GM18907 (cell line): ENCODE results near the gene ZDHHC22.
A peak's percentile ranks its signal among the peaks of the same experiment; 100 is the strongest.

Experiments
- ATAC-seq: cut with Tn5 transposase; IDR thresholded peaks from one replicate; pipeline ENCODE4 v1.9.1; 2021; ENCODE audit warnings: mild to moderate bottlenecking, moderate library complexity; ENCODE audit not compliant: unreplicated experiment

The ZDHHC22 gene

DNA sequence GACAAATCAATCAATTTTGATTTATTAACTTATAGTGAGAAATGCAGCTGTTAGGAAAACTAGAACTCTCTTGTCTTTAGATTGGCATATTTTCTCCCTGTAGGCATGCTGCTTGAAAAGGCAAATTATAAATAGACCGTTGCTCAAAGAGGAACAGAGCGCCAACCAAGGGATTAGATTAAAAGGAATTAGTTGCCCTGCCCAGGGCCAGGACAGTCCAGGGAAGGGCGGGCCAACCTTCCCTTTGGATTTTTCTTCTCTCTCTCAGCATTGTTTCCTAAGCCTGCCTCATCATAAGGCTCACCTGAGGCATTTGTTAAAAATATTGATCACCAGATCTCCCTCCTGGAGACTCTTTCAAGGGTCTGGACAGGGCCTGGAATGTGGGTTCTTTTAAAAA, 34.9 kb downstream of the ZDHHC22 start:
- ATAC-seq, result no peak

DNA sequence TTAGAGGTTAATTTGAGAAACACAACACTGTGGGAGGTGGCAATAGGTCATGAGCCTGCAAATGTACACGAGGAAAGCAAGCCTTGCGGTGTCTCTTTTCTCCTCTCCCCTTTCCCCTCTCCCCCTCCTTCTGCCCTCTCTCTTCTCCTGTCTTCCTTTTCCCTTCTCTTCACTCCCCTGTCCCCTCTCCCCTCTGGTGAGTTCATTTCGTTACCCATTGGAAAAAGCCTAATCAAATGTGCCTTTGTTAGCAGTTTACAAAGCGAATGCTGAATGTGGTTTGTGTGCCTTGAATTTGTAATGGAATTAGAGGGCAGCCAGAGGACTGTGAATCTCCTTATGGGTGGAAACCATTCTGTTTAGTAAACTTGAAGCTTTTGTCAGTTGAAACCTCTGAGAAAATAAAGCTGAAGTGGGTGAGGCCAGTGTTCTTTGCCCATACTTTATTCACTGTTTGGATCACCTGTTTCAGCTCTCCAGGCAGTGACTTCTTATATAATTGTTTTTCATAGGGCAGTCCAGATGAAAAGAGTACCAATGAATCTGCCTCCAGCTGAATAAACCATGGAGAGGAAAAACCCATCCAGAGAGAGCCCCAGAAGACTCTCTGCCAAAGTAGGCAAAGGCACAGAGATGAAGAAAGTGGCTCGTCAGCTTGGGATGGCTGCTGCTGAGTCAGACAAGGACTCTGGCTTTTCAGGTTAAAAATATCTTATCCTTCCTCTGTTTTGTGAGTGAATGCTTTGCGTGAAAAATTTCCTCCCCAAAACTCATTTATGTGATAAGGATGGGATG, 36.2 kb downstream of the ZDHHC22 start:
- ATAC-seq, result no peak

DNA sequence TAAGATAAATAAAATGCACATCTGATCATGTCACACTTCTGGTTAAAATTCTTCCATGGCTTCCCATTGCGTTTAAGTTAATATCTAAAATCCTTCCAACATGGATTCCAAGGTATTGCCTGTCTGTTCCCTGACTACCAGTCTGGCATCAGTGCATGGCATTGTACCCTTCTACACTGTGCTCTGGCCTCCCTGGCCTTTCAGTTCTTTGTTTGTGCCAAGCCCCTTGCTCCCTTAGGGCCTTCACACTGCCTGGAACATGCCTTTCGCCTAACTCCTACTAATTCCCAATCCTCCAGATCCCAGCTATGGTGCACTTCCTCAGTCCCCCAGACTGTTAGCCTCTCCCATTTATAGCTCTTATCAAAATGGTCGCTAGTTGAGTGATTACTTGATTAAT, 37.2 kb downstream of the ZDHHC22 start:
- no peak for ATAC-seq

DNA sequence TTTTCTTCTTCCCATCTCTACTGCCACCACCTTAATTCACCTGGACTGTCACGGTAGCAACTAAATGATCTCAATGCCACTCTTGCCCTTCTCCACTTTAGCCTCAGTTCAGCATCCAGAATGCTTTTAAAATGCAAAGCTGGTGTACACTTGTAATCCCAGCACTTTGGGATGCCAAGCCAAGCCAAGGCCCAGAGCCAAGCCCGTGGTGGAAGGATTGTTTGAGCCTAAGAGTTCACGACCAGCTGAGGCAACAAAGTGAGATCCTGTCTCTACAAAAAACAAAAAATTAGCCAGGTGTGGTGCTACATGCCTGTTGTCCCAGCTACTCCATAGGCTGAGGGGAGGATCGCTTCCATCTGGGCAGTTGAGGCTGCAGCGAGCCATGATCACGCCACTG, 37.6 kb downstream of the ZDHHC22 start:
- ATAC-seq, result no peak

DNA sequence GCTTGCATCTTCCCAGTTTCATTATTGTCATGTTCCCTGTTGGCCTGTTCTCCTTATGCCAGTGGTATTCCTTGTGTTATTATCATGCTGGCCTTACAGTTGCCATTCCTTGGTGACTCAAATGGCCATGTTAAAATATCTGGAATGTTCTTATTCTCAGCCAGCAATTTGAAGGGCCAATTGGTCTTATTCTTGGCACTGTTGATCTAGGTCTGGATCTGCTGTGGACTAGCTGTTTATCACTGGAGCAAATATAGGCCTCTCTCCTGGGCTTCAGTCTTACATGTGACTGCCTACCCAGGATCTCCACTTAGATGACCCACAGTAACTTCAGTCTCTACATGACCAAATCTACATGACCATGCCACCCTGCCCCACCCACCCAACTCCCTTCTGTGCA, 38.1 kb downstream of the ZDHHC22 start:
- ATAC-seq, result no peak

DNA sequence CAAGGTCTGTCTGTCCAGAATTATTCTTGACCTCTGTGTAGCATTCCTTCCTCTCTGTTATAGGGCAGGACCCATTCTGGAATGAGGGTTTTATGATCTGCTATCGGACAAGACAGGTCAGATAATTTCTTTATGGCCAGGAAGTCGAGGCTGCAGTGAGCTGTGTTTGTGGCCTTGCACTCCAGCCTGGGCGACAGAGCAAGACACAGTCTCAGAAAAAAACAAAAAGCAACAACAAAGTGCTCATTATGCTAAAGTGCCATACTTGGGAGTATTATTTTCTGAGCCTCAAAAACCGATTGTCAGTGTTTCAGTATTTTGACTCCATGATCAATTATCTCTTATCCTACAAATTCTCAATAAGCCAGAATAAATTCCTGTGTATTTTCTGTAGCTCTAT, 39.4 kb downstream of the ZDHHC22 start:
- ATAC-seq, result no peak

DNA sequence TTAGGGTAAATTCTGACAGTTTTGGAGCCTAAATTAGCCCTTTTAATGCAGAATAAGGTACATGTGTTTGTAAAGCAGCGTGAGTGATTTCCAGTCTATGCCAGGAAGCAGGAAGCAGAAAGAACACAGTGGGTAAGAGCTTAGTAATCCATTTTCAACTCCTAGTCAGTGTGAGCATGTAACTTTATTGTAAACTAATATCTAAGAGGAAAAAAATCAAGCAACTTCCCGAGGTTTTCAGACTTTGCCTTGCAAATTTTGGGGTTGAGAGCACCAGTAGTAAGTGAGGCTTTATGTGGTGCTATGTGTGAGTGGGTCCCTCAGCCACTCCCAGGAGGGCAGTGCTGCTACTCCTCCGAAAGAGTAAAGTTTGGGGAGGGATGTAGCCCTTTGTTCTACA, 40.6 kb downstream of the ZDHHC22 start:
- no peak for ATAC-seq

DNA sequence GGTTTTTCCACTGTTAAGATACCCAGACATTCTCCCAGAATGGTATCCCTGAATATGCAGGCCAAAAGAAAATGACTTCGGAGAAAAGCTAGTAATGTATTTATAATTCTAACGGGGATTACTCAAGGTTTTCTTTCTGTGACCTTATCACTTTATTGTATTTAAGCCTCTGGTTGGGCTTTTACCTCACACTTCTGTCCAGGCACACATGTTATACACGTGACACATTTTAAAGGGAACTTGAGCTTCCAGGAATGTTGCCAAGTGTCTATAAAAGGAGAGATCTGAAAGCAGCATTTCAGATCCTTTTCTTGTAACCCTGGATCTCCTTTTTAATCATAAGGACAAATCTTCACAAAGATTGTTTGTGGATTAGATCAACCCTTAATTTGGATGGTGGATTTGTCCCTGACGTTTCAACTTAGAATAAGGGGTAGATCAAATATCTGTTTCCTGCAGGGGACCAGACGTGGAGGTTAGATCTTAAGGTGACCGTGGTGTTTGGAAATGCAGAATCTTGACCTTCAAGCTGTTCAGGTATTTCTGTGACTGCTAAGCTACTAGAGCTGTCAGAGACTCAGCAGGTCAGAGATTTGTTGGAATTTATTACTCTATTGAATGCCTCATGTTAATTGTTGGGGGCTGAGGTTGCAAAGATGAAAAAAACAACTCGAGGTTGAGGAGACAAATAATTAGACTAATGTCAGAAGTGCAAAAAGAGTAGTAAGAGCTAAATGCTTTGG, 42.0 kb downstream of the ZDHHC22 start:
- ATAC-seq, result no peak

DNA sequence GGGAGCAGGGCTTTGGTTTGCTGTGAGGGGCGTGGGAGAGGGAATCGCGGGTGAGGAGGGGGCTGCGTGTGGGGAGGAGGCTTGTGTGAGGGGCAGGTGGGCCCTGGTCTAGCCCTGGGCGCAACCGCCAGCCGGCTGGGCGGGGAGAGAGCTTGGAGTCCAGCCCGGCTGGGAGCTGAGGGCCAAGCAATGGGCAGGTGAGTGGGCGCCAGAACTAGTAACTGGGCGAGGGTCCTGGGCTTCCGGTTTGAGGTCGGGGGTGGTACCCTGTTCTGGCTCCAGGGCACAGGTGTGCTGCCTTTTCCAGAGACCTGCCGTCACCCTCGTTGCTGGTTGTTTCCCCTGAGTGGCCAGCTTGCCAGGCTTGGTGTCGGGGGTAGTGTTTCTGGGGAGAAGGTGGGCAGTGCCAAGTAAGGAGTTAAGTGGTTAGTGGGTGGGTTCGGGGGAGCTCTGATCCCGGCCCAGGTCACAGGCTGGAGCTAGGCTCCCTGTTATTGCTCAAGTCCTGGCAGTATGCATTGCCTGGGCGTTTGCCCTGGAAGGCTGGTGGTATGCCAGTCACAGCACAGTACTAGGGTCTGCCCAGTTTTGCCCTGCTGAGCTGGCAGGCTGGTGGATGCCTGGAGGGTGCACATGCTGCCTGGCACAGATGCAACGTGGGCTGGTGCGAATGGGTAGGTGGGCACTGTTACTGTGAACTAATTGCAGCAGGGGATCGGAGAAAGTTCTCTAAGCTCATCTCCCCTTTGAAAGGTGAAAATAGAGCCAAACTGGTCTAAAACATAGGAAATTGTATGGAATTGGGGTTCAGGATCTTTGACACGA, 42.9 kb downstream of the ZDHHC22 start:
- no peak for ATAC-seq

DNA sequence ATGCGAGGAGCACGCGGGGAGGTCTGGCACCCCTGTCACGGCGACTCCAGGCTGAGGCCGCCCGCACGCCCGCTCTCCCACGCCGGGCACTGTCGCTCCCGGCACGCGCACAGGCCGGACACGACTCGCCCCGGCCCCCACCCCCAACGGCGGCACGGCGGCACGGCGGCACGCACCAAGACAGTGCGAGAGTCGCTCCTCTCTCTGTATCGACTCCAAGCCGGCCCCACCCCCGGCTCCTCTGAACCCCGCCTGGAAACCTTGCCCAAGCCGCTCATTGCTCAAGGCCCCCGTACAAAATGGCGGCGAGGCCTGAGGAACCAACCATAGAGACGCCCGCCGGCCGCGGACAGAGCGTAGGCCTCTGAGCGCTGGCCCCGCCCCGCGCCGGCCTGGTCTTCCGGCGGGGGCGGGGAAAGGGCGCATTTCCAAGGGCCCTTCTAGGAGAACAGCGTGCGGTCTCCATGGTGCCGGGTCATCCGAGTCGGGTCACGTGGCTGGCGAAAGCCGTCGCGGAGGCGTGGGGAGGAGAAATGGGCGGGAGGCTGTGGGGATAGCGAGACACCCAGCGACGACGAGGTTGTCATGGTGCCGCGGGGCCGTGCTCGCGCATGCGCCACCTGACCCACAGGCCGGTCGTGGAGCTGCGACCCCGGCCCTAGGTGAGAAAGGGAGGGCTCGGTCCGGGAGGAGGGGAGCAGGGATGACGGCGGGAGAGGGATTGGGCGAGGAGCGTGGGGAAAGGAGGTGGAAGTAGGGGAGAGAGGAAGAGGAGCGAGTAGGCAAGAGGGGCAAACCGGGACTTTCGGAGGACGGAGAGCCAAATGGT, 43.7 kb downstream of the ZDHHC22 start, which contains the start of gene CIPC:
CIPC (plus strand) TSS at position 559 of the 829 bp plus-strand sequence. CDS start 7,451 bp downstream, outside the sequence.
- ATAC-seq, result peak; percentile 83

DNA sequence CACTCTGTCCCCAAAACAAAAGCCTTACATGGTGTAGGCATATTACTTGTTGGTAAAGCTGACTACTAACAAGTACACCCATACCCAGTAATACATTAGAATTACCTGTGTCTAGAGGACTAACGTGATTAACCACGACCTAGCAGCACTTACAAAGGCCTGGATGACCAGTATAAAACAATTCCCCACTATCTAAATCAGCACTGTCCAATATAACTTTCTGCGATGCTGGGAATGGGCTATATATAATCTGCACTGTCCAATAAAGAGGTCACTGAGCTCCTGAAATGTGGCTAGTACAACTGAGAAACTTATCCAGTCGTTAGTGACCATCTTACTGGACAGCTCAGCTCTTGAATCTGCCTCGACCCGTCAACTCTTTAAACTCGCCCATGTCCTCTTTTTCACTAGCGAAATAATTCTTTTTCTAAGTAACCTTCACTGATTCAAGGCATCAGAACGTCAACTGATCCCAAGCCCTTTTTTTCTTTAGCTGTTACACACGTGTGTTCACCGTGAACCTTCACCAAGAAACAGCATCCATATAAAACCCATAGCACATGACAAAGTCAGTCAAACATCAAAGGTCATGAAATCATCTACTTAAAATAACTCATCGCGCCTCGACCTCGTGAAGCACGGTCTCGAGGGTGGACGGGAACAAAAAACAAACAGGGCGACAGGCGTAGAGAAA, 44.4 kb downstream of the ZDHHC22 start:
- ATAC-seq, result no peak

DNA sequence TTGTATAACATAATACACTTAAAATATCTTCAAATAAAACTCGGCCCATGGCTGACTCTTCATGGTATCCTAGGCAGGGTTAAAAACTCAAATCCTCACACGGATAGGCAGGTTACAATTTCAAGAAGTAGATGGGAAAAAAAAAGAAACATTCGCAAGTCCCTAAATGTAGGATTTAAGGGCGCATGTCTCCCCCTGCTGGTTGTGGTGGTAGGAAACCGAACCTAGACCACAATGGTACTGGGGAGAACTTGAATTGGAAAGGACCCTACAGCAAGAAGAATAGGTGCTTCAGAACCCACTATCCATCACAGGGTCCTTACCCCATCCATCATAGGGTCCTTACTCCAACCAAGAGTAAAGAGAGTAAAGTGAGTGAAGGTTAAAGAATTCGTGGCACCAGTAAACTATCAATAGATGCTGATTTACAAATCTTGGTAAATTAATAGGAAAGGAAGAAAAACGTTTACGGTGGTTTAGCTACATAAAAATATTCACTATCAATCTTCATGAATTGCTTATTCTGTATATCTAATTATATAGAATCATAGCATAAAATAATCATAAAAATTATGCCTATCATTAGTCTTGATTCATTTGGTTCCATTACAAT, 46.8 kb downstream of the ZDHHC22 start:
- ATAC-seq, result no peak

DNA sequence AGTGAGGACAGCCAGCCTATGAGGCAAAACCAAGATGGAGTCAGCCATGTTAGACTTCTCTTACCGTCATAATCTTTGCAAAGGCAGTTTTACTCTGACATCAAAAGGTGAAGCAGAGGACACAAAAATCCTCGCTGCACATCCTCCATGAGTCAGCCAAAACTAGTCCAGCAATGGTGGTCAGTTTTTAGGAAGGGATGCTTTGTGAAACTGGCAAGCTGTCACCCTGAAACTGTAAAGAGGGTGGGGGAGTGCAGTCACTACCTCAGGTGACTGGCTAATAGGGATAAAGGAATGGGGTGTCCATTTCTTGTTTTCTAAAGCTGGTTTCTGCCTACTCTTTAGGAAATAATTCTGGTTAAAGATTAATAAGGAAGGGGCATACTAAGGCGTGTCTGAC, 48.9 kb downstream of the ZDHHC22 start:
- ATAC-seq, result no peak

DNA sequence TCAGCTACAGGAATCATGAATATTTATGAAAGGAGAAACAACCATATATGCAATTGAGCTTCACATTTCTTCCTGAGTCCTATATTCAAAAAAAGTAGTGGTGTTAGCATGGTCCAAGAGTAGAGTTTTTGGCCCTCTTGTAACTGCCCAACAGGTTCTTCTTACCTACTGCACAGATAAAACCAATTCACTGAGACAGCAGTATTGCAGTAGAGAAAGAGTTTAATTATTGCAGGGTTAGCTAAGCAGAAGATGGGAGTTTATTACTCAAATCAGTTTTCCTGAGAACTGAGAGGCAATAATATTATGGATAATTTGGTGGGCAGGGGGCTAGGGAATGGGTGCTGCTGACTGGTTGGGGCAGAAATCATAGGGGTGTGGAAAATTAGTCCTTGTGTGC, 50.1 kb downstream of the ZDHHC22 start:
- no peak for ATAC-seq

DNA sequence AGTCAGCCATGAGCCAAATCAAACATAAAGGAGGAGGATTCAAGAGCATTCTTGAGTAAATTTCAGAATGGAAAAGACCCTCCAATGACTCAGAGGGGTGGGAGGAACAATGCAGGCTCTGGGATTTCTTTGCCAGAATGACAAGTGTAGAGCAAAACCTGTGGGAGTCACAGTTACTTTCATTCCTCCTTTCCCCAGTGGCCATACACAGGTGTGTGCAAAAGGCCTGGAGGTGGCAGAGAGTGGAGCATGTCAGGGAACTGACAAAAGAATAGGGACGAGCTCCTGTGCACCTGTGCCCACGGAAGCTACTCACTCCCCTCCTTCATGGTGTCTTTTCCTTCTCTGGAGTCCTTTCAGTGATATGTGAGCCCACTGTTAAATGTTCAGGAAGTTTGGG, 52.9 kb downstream of the ZDHHC22 start:
- no peak for ATAC-seq

DNA sequence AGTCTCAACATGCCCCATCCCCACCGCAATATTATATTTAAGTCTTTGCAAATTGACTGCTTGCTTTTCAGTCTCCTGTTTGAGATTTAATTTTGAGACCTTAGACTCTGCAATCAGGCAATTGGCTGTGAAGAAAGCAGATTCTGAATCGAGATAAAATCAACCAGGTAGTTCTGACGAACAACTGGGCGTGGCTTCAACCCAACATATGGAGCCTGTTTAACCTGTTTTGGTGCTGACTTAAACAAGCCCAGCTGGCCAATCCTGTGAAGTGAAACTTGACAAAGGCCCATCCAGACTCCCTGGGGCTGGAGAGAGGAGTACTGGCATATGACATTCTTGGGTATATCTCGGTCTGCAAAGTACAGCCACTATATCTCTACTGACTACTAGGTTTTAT, 53.4 kb downstream of the ZDHHC22 start:
- no peak for ATAC-seq

DNA sequence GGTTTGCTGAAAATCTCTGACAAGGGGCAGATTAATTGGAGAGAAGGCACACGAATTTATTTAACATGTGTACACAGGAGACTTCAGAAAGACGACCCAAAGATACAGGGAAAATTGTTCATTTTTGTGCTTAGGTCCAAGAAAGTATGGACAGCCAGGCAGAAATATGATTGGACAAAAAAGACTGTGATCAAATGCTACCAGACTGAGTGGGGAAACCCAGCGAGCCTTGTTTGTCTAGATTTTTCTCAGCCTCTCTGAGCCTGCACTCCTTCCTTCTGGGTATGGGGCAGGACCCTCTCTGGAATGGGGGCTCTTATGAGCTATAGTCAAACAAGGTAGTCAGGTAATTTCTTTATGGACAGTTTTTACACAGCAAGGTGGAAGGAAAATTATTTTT, 54.0 kb downstream of the ZDHHC22 start:
- ATAC-seq, result no peak

DNA sequence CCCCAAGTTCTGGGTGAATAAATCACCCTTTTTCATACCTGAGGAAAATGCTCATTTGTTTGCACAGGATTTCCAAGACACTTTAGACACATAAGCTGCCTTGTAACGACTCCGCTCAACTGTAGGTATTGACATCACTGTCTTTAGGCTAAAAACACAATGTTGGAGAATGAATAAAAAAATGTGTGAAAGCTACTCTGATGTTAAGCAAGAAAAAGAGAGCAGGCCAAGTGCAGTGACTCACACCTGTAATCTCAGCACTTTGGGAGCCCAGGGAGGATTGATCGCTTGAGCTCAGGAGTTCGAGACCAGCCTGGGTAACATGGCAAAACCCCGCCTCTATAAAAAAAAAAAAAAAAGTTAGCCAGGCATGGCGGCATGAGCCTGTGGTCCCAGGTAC, 54.6 kb downstream of the ZDHHC22 start:
- ATAC-seq, result no peak

DNA sequence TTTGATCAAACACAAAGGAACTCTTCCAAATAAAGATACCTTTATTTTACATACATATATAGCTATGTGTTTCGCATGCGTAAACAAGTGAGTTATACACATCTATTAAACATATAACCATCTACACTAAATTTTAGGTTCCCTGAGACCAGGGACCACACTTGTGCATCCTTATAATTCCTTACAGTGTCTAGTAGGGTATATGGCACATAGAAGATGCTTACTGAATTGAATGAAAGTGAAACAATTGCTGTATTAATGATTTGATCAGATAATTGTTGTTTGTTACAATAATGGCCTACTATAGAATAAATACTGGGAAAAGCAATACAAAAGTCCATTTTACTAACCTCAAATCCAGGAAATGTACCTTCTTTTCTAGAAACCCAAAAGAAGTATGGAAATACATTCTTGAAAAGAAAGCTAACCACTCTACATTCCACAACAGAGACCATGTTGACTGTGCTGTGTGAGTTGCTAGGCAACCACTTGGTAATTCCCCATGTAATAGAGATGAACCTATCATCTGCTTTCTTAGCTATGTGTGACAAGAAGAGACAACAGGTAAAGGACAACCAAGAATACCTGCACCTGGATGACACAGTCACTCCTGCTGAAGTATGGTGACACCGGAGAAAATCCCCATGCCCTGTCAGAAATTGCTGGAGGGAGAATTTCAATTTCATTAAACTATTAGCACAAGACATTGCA, 55.4 kb downstream of the ZDHHC22 start:
- peak; percentile 56 for ATAC-seq
